GM19452 (cell line): ENCODE measurements around the gene SBNO1.
"Not testable (repeated sequence)": the region's sequence is repeated elsewhere in the genome, so short reads cannot be mapped to it uniquely, and the experiment has no call there.

Experiments used
- ATAC-seq: cut with Tn5 transposase; IDR thresholded peaks from one replicate; pipeline ENCODE4 v1.9.1; 2021; ENCODE audit not compliant: unreplicated experiment

Gene SBNO1

DNA sequence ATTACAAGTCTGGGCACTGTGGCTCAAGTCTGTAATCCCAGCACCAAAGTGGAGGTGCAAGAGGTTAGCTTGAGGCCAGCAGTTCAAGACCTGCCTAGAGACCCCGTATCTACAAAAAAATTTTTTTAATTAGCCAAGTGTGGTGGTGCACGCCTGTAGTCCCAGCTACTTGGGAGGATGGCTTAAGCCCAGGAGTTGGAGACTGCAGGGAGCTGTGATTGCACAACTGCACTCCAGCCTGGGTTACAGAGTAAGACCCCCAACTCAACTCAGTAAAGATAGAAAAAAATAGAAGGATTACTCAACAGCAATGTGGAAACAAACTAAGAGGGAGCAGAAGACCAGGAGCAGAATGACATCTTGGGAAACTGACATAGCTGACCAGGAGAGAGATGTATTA, 13.3 kb downstream of the SBNO1 start:
- ATAC-seq = no peak

DNA sequence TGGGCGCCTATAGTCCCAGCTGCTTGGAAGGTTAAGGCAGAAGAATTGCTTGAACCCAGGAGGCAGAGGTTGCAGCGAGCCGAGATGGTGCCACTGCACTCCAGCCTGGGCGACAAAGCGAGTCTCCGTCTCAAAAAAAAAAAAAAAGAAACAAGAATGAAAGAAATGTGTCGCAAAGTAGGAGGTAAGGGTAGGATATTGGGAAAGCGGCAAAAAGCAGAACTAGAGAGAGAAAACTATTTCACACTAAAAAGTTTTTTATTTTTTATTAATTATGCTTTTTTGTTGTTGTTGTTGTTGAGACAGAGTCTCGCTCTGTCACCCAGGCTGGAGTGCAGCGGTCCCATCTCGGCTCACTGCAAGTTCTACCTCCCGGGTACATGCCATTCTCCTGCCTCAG, 17.7 kb downstream of the SBNO1 start:
- no peak for ATAC-seq

DNA sequence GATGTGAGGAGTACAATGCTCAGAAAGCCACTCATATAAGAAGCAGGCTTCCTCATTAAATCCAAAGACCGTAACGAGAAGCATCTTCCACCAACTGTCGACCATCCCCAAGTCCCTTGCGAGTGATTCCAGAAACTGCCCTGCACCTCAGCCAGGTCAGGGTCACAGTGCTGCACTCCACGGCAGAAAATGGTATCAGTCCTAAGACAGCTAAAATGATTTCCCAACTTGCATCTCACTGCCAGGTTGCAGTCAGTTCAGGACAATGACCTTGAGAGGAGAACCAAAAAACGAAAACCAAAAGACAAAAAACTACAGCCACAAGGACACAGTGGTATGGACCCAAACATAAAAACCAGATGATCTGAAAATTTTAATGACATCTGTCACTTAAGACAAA, 20.6 kb downstream of the SBNO1 start:
- no peak for ATAC-seq

DNA sequence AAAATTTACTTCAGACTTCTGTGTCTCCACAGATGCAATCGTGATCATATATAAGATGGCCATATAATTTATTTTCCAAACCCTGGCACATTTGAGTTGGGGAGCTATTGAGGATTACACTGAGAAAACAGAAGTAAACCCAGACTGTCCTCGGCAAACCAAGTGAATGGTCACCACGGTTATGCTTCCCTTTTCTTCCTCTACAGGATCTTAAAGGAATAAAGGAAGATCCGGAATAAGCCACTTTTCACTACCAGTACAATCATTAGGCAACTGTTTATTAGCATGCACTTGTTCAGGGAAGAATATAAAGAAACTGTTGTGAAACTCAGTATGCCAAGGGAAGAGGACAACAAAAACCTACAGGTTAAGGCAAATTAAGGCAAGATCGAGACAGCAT, 27.6 kb downstream of the SBNO1 start:
- no peak for ATAC-seq

DNA sequence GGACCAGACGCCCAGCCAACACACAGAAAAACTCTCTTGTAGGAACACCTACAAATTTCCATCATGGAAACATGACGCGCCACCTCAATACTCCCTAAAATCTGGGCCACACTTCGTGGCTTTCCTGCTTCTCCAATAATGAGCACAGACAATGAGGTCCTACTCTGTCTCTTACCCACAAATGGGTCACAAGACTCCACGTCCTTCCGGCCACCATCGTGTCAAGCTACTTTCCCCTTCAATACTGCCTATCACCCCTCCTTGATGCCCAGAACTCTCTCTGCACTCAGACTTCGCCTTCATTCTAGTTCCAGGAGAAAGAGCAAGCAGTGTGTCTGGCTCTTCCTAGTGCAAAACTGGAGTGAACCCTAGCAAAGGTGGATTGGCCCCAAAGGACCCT, 28.1 kb downstream of the SBNO1 start:
- no peak for ATAC-seq

DNA sequence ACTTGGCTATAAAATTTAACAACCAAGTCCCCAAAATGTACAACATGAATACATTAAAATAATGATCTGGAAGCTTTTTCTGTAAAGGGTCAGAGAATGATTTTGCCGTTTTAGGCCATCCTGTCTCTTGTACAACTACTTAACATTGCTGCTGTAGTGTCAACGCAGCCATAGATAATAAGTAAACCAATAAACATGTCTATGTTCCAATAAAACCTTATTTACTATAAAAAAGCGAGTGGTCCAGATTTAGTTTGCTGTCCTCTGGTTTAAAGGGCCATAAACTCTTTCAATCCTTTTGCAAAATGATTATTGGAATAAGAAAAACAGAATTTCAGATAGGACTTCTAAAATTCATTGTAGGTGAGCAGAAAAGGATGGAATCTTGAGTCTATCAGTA, 29.2 kb downstream of the SBNO1 start:
- no peak for ATAC-seq

DNA sequence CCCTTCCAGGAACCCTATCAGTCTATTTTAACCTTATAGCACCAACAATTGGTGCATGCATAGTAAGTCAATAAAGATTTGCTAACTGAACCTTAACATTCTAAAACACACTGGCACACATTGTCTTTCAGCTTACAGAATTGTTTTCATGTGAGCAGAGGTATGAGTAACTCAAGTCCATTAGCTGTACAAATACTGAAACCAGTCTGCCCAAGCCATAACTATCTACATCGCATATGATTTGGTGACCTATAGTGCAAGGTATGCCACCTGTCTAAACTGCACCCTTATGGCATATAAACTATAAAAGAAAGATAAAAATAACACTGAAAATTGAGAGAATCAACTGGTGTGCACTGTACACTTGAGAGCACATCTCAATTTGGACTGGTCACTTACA, 34.8 kb downstream of the SBNO1 start:
- no peak for ATAC-seq

DNA sequence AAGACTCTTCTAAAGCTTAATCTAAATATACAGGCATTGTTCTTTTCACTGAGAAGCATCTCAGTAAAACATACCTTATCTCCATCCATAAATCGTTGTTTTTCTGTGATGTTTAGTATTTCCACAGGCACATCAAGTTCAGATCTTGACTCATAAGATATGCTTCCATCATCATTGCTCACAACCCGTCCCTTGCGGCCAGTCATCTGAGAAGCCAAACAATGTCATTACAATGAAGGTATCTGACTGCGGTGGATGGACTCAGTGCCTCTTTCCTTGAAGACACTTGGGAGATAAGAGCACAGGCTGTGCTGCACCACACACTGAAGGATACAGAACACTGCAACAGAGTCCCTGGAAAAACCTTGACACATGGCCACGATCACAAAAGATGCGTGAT, 44.8 kb downstream of the SBNO1 start:
- no peak for ATAC-seq

DNA sequence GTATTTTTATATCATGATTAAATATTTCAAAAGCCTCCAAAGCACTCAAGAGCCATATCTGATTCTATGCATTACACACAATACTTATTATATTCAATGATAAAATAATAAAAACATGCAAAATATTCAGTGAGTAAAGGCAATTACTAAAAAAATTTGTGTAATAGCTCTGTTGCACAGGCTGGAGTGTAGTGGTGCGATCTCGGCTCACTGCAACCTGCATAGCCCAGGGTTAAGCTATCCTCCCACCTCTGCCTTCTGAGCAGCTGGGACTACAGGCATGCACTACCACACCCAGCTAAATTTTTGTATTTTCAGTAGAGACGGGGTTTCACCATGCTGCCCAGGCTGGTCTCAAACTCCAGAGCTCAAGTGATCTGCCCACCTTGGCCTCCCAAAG, 45.4 kb downstream of the SBNO1 start:
- no peak for ATAC-seq

DNA sequence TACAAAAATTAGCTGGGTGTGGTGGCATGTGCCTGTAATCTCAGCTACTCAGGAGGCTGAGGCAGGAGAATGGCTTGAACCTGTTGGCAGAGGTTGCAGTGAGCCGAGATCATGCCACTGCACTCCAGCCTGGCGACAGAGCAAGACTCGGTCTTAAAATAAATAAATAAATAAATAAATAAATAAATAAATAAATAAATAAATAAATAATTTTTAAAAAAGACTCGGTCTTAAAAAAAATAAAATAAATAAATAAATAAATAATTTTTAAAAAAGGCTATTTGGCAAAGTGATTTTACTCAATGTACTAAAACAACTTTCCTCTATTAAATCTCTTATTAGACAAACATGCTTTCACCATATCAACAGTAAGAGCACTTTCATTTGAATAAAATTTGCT, 51.6 kb downstream of the SBNO1 start:
- not testable (repeated sequence) for ATAC-seq

DNA sequence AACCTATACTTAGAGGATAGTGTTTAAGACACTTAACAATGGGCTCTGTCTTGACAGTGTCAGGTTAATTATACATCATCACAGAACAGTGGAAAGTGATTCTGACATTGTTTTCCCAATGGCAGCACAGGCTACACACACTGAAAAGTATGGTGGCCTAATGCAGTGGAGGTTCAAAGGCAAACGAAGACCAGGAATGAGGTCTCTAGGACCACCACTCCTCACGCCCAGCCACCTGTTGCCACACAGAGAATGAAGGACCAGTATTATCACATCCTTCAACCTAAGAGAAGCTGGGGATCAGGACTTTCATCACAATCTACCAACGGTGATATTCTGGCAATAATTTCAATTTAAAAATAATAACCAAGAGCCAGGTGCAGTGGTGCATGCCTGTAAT, 58.4 kb downstream of the SBNO1 start:
- no peak for ATAC-seq

DNA sequence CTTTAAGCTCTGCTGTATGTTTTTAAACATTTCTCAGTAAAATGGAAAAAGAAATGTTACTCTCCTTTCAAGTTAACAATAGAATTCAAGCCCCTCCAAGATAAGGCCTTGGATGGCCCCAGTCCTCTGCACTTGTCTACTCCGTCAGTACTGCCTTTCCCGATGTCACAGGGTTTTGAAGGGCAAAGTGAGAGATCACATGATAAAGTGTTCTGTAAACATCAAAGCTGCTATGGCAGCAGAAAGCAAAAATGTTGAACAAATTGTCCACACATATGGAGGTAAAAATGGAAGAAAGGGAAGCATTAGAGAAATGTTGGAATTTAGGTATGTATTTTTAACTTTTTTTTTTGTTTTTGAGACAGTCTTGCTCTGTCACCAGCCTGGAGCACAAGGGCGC, 59.5 kb downstream of the SBNO1 start:
- ATAC-seq = no peak

DNA sequence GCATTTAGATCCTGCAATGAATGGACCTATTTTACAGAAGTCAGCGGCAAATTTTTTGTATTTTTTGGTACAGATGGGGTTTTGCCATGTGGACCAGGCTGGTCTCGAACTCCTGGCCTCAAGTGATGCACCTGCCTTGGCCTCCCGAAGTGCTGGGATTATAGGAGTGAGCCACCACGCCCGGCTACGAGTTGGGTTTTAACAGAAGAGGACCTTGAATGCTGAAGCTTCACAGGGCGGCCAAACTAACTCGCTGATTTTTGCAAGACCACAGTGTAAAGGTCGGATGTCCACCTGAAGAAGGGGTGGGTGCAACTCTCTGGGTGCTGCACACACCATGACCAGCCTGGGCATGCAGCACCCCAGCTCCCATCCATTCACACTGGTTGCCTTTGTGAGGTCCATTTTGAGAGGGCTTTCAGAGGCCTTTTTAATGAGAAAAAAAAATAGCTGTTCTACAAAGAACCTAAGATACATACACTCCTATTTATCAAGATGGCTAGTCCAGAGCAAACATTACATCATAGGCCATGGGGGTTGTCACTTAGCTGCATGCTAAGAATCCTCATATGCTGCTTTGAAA, 71.4 kb downstream of the SBNO1 start:
- ATAC-seq = no peak

DNA sequence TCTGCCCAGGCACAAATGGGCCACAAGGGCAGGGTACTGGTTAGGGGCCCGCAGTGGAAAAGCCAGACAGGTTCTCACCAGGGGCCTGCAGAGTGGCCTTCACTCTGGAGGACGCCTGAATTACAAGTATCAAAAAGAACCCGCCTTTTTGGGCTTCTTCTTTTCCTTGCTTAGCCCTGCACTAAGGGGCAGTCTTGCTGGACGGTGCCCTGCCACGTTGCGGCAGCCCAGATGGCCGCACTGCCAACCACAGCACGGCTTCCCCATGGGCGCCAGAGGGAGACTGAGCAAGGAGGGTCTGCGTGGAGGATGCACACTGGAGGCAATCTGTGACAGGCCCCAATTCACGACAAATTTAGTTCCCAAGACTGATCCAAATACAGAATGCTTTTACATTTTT, 74.7 kb downstream of the SBNO1 start:
- no peak for ATAC-seq

DNA sequence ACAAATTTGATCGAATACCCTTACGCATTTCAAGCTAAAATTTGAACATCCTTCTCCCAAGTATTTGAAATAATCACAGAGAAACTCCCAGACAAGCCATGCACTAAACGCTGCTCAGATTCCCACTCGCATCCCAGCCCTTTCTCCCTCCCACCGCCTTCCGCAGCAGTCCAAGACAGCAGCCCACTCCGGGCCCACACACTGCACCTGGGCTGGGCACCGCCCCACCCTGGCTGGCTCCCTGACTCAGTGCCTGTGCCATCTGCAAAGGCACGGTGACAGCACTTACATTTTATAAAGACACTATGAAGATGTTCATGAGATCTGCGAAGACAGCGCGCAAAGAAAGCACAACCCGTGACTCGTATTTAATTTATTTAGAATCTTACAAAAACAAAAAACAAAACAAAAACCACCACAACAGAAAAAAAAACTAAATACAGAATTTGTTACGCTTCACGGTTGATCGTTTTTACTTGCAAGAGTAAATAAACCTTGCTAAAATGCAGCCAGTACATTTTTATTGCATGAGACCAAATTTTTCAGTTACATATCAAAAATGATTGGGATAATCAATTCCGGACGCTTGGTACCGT, 75.8 kb downstream of the SBNO1 start:
- no peak for ATAC-seq

DNA sequence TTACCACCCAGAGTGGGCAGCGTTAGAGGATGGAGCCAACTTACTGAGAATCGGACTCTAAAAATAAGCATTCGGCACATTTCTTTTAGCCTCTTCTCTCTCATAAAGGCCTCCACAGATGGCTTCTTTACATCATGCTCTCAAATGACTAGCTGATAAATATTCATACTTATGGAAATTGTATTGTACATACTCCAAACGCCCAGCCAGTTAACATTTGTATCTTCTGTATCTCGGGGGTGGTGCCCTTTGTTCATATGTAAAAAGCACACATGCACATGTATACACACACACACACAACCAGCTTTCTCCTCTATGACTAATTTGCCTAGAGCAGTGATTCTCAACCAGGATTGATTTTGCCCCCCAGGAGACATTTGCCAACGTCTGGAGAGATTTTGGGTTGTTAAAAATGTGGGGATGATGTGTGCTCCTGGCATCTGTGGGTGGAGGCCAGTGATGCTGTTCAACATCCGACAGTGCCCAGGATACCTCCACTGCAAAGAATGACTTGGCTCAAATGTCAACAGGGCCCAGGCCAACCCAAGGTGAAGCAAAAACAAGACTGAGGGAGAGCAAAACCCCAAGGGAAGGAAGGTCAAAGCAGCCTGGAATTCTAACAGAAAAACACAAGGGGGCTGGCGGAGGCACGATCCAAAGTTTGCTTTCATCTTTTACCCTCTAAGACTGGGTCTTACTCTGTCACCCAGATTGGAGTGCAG, 77.8 kb downstream of the SBNO1 start:
- ATAC-seq = no peak

DNA sequence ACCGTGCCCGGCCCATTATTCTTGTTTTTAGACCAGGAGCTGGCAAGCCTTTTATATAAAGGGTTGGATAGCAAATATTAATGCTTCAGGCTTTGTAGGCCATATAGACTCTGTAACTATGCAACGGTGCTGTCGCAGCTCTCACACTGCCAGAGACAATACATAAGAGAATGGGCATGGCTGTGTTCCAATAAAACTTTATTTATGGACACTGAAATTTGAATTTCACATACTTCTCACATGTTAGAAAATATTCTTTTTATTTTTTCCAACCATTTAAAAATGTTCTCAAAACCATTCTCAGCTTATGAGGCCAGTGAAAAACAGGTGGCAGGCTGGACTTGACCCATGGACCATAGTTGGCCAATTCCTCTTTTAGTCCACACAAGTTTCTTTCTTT, 80.0 kb downstream of the SBNO1 start:
- ATAC-seq = no peak

DNA sequence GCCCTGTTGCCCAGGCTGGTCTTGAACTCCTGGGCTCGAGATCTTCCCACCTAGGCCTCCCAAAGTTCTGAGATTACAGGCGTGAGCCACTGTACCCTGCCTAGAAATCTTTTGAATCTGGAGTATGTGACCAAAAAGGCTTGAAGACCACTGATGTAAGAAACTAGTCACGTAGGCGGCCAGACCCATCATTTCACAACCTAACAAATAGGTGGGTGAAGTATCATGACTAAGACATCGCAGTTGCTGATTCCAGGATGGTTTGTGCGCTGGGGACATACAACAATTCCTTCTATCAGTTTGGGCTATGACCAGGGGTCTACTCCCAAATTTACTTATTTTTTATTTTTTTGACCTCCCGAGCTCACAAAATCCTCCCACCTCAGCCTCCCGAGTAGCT, 81.2 kb downstream of the SBNO1 start:
- ATAC-seq = no peak

DNA sequence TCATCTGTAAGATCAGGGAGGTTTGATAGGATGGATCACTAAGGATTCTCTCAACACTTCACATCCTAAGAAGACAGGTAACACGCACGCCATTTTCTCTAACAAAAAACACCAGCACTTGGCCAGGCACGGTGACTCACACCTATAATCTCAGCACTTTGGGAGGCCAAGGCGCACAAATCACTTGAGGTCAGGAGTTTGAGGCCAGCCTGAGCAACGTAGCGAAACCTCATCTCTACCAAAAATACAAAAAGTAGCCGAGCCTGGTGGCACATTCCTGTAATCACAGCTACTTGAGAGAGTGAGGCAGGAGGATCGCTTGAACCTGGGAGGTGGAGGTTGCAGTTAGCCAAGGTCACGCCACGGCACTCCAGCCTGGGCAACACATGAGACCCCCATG, 82.5 kb downstream of the SBNO1 start:
- ATAC-seq = no peak

DNA sequence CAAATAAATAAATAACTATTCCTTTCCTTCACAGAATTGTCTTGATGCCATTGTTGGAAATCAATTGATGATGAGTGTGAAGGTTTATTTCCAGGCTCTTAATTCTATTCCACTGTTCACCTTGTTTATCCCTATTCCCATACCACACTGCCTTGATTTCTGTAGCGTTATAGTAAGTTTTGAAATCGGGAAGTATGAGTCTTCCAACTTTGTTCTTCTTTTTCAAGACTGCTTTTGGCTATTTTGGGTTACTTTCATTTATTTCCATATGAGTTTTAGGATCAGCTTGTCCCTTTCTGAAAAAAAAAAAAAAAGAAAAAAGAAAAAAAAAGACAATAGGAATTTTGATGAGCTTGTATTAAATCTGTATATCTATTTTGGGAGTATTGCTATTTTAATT, 83.7 kb downstream of the SBNO1 start:
- ATAC-seq = no peak

DNA sequence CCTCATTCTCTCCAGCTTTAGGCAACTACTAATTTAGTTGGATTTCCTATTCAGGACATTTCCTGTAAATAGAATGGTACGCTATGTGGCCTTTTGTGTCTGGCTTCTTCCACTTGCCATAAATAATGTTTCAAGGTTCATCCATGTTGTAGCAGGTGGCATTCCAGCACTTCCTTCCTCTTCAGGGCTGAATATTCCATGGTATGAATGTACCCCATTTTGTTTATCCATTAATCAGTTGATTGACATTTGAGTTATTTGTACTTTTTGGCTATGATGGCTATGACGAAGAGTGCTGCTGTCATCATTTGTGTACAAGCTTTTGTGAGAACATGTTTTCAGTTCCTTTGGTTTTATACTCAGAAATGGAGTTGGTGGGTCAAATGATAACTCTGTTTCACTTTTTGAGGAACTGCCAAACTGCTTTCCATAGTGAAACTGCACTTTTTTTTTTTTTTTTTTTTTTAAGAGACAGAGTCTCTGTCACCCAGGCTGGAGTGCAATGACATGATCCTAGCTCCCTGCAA, 86.5 kb downstream of the SBNO1 start:
- peak; percentile 86 for ATAC-seq

DNA sequence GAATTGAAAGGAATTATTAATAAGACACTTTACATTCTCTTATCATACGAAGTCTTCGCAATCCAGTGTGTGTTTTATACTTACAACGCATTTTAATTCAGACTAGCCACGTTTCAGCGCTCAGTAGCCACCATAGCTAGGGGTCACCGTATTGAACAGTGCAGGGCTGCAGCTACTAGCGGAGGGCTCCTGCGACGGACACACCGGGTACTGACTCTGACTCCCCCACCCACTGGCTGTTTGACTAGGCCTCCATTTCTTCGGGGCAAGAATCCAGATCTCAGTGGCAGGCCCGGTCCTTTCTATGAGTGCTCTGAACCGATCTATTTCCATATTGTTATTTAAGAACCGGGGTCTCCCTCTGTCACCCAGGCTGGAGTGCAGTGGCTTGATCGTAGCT, 91.5 kb downstream of the SBNO1 start:
- no peak for ATAC-seq
